ENCODE measurements around the gene ST3GAL3.
"Not testable (repeated sequence)": the region's sequence is repeated elsewhere in the genome, so short reads cannot be mapped to it uniquely, and the experiment has no call there.

The ST3GAL3 gene

DNA sequence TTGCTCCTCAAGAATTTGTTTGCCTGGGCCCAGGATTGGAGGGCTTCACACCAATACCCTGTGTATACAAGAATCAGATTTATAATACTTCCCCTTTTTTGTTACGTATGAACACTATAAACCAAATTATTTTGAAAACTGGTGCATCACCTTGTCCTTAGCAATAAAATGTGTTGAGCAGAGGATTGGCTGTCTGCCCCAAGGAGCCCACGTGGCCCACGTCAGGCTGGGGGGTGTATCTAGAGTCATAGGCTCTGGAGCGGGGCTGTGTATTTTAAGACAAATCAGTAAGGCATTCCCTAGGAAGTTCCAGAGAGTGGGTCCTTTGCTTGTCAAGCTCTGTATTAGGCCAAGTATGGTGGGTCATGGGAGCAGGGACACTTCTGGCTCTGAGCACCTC is 2.0 kb upstream of the ST3GAL3 start:
- DNase-seq, result no peak

GRCh38 chr1:43705982-43706597 is 1.2 kb upstream of the ST3GAL3 start:
- DNase-seq, result no peak

- peak; percentile 11 for DNase-seq
These were observed 642 bp upstream of the ST3GAL3 start for GRCh38 chr1:43706598-43707189.

DNA sequence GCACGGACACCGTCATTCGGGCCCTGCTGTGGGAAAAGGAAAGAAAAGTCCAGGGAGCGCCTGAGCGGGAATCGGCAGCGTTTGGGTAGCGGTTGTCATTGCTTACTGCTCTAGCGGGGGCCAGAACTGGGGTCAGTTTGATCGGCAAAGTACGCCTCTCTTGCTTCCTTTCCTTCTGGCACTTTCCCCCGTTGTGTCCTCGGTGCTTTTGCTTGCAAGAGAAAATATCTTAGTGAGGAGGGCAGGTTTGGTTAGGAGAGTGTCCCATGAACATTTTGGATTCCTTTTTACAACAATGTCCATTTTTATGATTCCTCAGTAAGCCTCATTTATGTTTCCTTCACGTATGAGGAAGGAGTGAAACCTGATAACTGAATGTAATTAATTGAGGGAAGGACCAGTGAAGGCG is 670 bp downstream of the ST3GAL3 start:
- DNase-seq, result no peak

- no peak for DNase-seq
These were observed 3.7 kb downstream of the ST3GAL3 start for GRCh38 chr1:43711049-43711448.

DNA sequence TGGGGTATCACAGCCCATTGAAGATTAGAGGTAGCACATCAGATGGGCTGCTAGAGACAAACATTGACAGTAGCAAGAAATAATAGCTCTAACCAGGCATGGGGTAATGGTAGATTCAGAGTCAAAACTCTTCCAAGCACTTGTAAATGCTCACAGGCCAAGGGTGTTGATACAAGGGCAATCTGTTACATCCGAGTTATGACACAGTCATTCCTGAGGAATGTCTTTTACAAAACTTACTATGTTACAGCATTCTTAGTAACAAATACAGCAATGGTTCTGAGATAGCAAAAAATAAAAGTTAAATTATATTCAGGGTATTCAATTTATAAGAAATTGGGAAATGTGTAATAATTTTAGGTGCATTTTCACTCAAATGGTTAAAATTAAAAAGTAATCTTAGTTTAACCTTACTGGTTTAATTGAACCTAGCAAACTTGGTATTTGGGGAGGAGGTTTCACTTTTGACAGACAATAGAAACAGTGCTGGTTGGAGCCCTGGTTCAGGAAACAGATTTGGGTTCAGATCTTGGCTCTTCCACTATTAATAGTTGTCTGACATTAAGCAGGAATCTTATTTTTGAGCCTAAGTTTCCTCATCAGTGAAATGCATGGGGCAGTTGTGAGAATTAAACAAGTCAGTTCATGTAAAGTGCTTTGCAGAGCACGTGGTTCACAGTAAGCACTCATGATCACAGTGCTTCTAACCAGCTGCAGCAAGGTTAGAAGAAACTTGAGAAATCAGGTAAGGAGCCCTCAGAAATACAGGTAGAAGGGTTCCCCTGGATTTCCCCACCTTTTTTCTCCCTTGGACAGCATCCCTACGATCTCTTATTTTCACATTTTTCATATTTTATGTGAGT is 4.4 kb downstream of the ST3GAL3 start:
- DNase-seq, result no peak

DNA sequence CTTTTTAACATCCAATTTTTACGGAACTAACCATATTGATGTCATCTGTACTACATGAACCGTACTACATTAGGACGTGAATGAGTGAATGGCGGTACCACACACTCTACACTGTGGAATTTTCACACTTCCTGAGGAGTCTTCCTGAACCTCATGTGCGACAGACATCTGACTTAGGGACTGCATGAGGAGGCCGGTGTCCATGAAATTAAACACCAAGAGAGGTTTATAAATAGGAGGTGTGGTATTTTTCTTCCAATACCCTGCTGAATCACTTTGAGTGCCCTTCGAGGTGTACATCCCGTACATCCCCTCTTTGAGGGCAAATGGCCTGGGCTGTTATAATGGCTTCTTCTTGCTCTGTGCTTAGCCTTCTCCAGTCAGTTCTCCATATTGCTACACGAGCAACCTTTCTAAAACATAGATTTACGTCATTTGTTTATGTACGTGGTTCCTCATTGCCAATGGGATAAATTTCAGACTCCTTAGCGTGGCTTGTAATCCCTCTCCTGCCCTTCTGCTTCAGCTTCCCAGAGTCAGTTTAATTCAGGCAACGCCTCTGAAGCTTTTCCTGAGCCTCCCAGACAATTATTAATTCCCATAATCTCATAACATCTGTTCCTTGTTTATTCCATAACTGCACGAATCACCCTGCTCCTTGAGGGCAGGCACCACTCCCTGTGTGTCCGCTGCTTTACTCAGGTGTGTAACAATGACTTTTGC is 9.4 kb downstream of the ST3GAL3 start:
- DNase-seq, result no peak

- no peak for DNase-seq
These were observed 11.7 kb downstream of the ST3GAL3 start for GRCh38 chr1:43719063-43719462.

- not testable (repeated sequence) for DNase-seq
These were observed 12.5 kb downstream of the ST3GAL3 start for GRCh38 chr1:43719670-43720419.

- no peak for DNase-seq
These were observed 15.5 kb downstream of the ST3GAL3 start for GRCh38 chr1:43722810-43723209.

GRCh38 chr1:43729816-43730463 is 22.6 kb downstream of the ST3GAL3 start:
- DNase-seq, result no peak

GRCh38 chr1:43731867-43732531 is 24.7 kb downstream of the ST3GAL3 start:
- no peak for DNase-seq

GRCh38 chr1:43736819-43737218 is 29.5 kb downstream of the ST3GAL3 start:
- no peak for DNase-seq

DNA sequence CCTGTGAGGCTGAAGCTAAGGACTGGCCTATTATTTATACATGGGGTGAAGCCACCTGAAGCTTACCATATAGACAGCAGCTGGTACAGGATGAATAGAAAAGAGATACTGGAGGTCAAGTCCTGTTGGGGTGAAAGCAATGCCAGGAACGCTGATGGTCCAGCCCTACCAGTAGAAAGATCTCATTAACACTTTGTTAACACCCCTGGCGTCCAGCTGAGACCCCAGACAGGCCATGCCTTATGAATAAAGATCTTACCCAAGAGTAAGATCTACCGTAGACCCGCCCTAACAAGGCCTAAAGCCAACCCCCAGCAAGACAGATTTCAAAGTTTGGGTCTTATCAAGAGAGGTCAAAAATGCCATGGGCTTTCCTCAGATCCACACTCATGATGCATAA is 34.7 kb downstream of the ST3GAL3 start:
- DNase-seq, result no peak

- no peak for DNase-seq
These were observed 35.9 kb downstream of the ST3GAL3 start for GRCh38 chr1:43743206-43743605.

GRCh38 chr1:43747736-43748135 is 40.4 kb downstream of the ST3GAL3 start:
- no peak for DNase-seq

DNA sequence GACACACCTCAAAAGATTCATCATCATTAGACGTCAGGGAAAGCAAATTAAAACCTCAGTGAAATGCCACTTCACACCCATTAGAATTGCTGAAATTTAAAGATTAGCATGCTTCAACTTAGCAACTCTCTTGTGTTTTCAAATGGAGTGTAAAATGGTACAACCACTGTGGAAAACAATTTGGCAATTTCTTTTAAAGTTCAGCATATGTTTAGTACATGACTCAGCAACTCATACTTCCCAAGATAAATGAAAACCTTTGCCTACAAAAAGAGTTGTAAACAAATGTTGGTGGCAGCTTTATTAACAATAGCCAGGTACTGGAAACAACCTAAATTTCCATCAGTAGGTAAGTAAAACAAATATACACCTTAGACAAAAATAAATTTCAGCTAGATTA is 42.7 kb downstream of the ST3GAL3 start:
- no peak for DNase-seq

DNA sequence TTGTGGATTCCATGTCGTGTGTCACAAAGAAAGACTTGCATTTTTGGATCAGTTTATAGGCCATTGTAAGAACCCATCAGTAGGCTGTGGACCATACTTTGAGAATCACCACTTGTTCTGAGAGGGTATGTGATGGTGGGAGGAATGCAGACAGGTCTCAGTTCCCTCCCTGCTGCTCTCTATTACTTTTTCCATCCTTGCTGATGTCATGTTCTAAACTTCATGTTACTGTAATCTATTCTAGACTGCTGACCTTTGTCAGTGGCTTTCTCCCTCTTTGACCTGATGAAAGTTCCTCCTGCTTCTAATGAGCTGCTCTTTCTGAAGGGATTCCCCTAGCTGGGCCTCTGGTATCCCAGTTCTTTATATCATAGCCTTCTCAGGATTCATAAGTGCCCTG is 46.1 kb downstream of the ST3GAL3 start:
- no peak for DNase-seq

- DNase-seq, result no peak
These were observed 47.6 kb downstream of the ST3GAL3 start for GRCh38 chr1:43754892-43755291.

DNA sequence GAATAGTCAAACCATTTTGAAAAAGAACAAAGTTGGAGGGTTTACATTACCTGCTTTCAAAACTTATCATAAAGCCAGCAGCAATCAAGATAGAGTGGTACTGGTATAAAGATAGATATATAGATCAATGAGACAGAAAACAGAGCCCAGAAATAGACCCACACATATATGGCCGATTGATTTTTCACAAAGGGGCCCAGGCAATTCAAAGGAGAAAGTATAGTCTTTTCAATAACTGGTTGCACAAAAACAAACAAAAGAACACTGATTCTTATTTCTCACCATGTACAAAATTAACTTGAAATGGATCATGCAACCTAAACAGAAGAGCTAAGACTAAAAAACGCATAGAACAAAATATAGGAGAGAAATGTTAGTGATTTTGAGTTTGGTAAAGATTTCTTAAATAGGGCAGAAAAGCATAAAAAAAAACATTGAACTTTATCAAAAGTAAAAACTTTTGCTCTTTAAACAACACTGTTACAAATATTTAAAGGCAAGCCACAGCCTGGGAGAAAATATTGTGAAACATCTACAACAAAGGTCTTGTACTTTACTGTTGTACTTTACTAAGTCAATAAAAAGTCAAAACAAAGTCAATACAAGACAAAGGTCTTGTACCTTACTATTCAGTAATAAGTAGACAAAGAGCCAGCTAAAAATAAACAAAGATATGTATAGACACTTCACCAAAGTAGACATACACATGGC is 50.2 kb downstream of the ST3GAL3 start:
- DNase-seq, result no peak

- no peak for DNase-seq
These were observed 53.5 kb downstream of the ST3GAL3 start for GRCh38 chr1:43760745-43761317.

Measured in activated naive CD4-positive, alpha-beta T cell treated with Interleukin-2 at 50 U/mL for 16 hours (primary cell).